ENCODE measurements around the gene PSAP.

DNA sequence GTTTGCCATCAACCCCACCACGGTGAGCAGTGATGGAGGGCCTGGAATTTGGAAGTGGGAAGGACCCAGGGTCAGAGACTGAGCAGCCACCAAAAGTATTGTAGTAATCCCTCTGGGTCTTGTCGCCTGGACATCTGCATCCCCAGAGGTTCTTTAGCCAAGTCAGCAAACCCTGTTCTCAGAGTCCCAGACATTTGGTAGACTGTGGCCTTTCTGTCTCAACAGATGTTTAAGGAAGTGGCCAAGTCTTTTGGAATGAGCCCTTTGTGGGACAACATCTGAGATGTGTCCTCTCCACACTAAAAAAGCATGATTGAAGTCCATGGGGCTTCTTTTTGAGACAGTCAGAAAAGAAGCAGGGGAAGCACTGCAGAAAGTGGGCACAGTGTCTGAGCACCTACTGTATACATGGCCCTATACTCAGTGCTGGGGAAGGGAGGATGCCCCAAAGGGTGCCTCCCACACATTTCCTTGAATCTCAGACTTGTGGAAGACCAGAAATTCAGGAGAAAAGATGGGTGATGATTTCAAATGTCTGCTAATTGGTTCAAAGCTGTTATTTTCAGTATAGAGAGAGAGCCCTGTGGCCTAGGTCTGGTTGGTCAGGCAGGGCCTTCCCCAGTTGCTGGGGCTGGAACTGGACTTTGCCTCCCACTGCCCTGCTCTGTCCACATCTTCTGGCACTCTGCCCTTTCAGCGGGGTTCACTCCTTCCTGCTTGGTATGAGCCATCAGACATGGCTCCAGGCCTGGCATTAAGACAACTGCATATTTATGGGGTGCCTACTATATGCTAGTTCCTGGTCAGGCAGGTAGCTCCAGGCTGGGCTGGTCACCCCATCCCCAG lies 51.2 kb downstream of the PSAP start:
- TF ChIP-seq, protein P1, sequence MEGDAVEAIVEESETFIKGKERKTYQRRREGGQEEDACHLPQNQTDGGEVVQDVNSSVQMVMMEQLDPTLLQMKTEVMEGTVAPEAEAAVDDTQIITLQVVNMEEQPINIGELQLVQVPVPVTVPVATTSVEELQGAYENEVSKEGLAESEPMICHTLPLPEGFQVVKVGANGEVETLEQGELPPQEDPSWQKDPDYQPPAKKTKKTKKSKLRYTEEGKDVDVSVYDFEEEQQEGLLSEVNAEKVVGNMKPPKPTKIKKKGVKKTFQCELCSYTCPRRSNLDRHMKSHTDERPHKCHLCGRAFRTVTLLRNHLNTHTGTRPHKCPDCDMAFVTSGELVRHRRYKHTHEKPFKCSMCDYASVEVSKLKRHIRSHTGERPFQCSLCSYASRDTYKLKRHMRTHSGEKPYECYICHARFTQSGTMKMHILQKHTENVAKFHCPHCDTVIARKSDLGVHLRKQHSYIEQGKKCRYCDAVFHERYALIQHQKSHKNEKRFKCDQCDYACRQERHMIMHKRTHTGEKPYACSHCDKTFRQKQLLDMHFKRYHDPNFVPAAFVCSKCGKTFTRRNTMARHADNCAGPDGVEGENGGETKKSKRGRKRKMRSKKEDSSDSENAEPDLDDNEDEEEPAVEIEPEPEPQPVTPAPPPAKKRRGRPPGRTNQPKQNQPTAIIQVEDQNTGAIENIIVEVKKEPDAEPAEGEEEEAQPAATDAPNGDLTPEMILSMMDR (IDR thresholded peaks at IDR 0.05): no peak
- TF ChIP-seq, protein P2, sequence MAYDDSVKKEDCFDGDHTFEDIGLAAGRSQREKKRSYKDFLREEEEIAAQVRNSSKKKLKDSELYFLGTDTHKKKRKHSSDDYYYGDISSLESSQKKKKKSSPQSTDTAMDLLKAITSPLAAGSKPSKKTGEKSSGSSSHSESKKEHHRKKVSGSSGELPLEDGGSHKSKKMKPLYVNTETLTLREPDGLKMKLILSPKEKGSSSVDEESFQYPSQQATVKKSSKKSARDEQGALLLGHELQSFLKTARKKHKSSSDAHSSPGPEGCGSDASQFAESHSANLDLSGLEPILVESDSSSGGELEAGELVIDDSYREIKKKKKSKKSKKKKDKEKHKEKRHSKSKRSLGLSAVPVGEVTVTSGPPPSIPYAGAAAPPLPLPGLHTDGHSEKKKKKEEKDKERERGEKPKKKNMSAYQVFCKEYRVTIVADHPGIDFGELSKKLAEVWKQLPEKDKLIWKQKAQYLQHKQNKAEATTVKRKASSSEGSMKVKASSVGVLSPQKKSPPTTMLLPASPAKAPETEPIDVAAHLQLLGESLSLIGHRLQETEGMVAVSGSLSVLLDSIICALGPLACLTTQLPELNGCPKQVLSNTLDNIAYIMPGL (CRISPR knock-in tag; IDR thresholded peaks at IDR 0.05; ENCODE audit: borderline replicate concordance): no peak
- TF ChIP-seq EP300 (IDR thresholded peaks at IDR 0.05) (no peak), USF2 (IDR thresholded peaks at IDR 0.05) (no peak)
